Measurements from ENCODE around the gene ITGB6. TPM values are rescaled to one million over a fixed set of nuclear protein-coding genes. Genes with fewer than 3 reads are reported as not detected.

ITGB6 gene
- total RNA-seq, 1 donor from 2014 or later, result not detected

DNA sequence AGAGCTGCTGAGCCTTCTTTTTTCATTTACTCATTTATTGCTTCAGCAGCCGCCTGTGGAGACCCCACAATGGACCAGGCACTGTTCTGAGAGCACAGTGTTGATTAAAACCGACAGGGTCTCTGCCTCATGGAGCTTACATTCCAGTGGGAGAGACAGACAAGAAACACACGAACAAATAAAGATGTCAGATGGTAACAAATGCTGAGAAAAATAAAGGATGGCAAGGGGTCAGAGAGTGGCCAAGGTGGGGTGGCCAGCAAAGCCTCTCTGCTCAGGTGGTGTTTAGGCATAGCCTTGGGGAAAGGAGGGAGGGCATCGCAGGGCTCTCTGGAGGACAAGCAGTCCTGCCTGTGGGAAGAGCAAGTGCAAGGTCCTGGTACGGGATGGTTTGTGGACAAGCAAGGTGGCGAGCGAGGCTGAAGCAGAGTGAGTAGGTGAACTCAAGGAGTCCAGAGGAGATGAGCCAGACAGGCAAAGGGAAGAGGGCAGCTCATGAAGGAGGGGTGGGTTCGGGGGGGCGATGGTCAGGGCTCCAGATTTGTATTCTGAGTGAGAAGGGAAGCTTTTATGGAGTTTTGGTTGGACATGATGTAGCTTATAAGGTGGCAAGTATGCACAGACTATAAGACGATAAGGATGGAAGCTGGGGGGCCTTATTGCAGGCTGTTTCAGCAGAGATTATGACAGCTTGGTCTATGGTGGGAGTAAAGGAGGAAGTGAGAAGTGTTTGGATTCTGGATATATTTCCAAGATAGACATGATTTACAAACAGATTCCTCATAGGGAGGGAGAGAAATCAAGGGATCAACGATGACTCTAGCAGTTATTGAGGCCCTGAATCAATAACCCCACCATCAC, 8.8 kb upstream of the ITGB6 start:
- no peaks in the 10 kb centered on the region for H3K36me3 Mint-ChIP-seq (ENCODE audit: low read depth)
- H3K27ac Mint-ChIP-seq (ENCODE audit: unreplicated experiment), result peak overlapping the region; percentile 46
- H3K4me3 Mint-ChIP-seq, result no peak overlapping the region
- DNase-seq (ENCODE audit: low read depth, low spot score), result no peak
- TF ChIP-seq, protein P1, sequence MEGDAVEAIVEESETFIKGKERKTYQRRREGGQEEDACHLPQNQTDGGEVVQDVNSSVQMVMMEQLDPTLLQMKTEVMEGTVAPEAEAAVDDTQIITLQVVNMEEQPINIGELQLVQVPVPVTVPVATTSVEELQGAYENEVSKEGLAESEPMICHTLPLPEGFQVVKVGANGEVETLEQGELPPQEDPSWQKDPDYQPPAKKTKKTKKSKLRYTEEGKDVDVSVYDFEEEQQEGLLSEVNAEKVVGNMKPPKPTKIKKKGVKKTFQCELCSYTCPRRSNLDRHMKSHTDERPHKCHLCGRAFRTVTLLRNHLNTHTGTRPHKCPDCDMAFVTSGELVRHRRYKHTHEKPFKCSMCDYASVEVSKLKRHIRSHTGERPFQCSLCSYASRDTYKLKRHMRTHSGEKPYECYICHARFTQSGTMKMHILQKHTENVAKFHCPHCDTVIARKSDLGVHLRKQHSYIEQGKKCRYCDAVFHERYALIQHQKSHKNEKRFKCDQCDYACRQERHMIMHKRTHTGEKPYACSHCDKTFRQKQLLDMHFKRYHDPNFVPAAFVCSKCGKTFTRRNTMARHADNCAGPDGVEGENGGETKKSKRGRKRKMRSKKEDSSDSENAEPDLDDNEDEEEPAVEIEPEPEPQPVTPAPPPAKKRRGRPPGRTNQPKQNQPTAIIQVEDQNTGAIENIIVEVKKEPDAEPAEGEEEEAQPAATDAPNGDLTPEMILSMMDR (conservative IDR thresholded peaks at IDR 0.05), result no peak
- H3K4me1 Mint-ChIP-seq, result peaks cover 12% of the 10 kb centered on the region
- H3K27me3 Mint-ChIP-seq (ENCODE audit: low read depth), result no peaks in the 10 kb centered on the region
- H3K9me3 Mint-ChIP-seq, result peaks cover 3% of the 10 kb centered on the region

DNA sequence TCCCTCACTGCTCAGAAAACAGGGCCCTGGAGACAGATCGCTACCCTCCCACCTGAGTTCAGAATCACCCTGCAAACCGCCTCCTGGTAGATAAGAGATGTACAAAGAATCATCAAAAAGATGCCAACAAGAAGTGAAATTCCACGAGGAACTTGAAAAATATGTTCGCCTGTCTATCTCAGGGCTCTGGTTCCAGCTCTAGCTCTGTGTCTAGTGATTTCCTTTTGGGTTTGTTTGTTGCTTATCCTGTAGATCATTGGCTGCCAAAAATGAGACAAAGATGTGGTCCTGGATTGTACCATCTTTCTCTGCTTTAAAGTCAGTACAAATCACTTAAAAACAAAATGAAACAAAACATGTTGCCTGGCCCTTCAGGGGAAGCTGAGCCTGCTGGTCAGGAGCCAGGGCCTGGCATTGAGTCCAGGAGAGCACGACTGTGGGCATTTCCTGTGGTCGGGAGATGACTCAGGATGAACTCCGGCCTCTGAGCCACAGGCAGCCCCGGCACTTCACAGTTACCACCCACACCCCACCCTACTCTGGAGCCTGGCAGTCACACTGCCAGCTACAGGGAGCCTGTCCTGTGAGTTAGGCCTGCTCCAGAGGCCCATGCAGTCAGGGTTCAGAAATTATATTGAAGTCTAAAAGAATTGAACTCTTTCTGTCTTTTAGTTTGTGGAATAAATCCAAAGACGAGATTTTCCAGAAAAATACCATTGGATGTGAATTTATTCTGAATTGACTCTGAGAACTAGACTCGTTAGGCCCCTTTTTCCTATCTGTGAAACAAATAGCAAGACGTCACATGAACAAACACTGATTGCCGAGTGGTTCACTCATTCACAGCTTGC, 8.0 kb upstream of the ITGB6 start:
- DNase-seq (ENCODE audit: low read depth, low spot score), result no peak
- H3K27me3 Mint-ChIP-seq (ENCODE audit: low read depth), result no peaks in the 10 kb centered on the region
- TF ChIP-seq, protein P1 (conservative IDR thresholded peaks at IDR 0.05), result no peak
- no peak overlapping the region for H3K27ac Mint-ChIP-seq (ENCODE audit: unreplicated experiment)
- no peaks in the 10 kb centered on the region for H3K36me3 Mint-ChIP-seq (ENCODE audit: low read depth)
- H3K4me3 Mint-ChIP-seq, result no peak overlapping the region
- peaks cover 3% of the 10 kb centered on the region for H3K9me3 Mint-ChIP-seq
- peaks cover 10% of the 10 kb centered on the region for H3K4me1 Mint-ChIP-seq

DNA sequence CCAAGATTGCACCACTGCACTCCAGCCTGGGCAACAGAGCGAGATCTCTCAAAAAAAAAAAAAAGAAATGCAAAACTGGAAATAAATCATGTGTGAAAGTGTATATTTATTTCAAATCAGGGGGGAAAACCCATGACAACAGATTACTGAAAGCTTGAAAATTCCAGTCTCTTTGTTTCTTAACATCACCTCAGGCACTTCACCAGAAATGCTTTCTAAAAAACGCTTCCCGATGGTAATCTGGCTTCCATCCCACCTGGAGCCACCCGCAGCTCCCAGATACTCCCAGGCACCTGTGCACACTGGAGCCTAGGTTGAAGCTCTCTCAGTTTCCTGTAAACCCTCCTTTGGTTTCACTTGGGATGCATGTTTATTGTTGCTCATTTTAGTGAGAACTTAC, 7.2 kb upstream of the ITGB6 start:
- no peaks in the 10 kb centered on the region for H3K27me3 Mint-ChIP-seq (ENCODE audit: low read depth)
- no peak overlapping the region for H3K4me3 Mint-ChIP-seq
- no peaks in the 10 kb centered on the region for H3K36me3 Mint-ChIP-seq (ENCODE audit: low read depth)
- no peak overlapping the region for H3K27ac Mint-ChIP-seq (ENCODE audit: unreplicated experiment)
- peaks cover 10% of the 10 kb centered on the region for H3K4me1 Mint-ChIP-seq
- H3K9me3 Mint-ChIP-seq, result peaks cover 5% of the 10 kb centered on the region
- no peak for DNase-seq (ENCODE audit: low read depth, low spot score)
- TF ChIP-seq, protein P1 (conservative IDR thresholded peaks at IDR 0.05), result no peak

DNA sequence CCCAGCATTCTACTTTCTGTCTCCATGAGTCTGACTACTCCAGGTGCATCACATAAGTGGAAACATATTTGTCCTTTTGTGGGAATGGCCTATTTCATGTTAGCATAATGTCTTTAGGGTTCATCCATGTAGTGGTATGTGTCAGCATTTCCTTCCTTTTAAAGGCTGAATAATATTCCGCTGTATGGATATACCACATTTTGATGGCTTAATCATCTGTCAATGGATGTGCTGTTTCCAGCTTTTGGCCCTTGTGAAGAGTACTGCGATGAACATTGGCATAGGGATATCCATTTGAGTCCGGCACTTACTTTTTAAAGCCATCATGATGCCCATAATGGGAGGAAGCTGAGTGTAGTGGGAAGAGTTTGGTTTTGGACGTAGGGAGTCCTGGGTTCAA, 6.4 kb upstream of the ITGB6 start:
- peaks cover 7% of the 10 kb centered on the region for H3K9me3 Mint-ChIP-seq
- DNase-seq (ENCODE audit: low read depth, low spot score), result no peak
- H3K4me1 Mint-ChIP-seq, result peaks cover 10% of the 10 kb centered on the region
- no peak overlapping the region for H3K4me3 Mint-ChIP-seq
- no peaks in the 10 kb centered on the region for H3K27me3 Mint-ChIP-seq (ENCODE audit: low read depth)
- H3K36me3 Mint-ChIP-seq (ENCODE audit: low read depth), result no peaks in the 10 kb centered on the region
- no peak overlapping the region for H3K27ac Mint-ChIP-seq (ENCODE audit: unreplicated experiment)
- TF ChIP-seq, protein P1 (conservative IDR thresholded peaks at IDR 0.05), result no peak

DNA sequence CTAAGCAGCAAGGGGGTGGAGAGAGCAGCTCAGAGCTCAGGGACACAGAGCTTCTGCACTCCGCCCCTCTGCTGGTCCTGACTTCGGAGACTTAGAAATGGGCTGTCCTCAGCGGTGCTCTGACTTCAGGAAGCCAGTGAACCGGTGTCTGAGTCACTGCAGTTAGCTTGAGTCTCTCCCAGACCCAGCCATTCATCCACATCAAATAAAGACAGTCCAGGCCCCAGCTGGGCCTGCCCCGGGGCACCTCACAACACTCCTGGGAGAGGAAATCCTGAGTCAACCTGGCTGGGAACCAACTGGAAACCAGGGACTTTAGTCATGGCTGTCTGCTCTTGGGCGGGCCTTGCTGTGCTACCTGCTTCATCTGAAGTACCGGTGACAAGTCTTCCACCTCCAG, 5.4 kb upstream of the ITGB6 start:
- DNase-seq (ENCODE audit: low read depth, low spot score), result no peak
- TF ChIP-seq, protein P1 (conservative IDR thresholded peaks at IDR 0.05), result no peak
- Mint-ChIP-seq H3K36me3 (ENCODE audit: low read depth) (no peaks in the 10 kb centered on the region), H3K4me3 (no peak overlapping the region), H3K9me3 (peaks cover 7% of the 10 kb centered on the region), H3K27ac (ENCODE audit: unreplicated experiment) (no peak overlapping the region), H3K27me3 (ENCODE audit: low read depth) (no peaks in the 10 kb centered on the region), H3K4me1 (peaks cover 10% of the 10 kb centered on the region)
